Activated CD4-positive, CD25-positive, alpha-beta regulatory T cell treated with anti-CD3 and anti-CD28 coated beads, Interleukin-2, amount 50 U/mL, for 16 hours (primary cell): ENCODE results near the gene CES5A.
"Not testable (repeated sequence)": the region's sequence is repeated elsewhere in the genome, so short reads cannot be mapped to it uniquely, and the experiment has no call there.

Experiments
- DNase-seq: peaks from one replicate; pipeline ENCODE4 v3.0.0-alpha.2; 2020; ENCODE audit warnings: low read depth, low spot score

Gene CES5A

DNA sequence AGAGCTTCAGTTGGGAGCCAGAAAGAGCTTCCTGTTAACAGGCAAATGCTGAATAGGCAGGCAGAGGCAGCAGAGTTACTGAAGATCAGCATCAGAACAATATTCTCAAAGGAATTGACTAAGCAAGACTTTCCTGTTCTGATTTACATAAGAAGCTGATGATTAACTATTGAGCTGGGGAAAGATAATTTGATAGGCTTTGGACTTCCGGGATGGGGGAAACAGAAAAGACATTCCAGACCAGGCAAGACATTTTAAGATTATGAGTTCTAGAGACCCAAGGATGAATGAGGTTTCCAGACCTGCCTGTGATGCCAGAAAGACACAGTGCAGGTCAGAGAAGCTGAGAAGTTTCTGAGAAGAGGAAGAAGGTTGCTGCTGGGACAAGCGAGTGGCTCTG is at the start of gene CES5A:
CES5A (minus strand) TSS at position 101 of the 400 bp plus-strand sequence. CDS start 152 bp downstream, outside the sequence.
- DNase-seq: no peak

- DNase-seq: no peak
Observed at GRCh38 chr16:55922662-55923061, 47.5 kb upstream of the CES5A start.

DNA sequence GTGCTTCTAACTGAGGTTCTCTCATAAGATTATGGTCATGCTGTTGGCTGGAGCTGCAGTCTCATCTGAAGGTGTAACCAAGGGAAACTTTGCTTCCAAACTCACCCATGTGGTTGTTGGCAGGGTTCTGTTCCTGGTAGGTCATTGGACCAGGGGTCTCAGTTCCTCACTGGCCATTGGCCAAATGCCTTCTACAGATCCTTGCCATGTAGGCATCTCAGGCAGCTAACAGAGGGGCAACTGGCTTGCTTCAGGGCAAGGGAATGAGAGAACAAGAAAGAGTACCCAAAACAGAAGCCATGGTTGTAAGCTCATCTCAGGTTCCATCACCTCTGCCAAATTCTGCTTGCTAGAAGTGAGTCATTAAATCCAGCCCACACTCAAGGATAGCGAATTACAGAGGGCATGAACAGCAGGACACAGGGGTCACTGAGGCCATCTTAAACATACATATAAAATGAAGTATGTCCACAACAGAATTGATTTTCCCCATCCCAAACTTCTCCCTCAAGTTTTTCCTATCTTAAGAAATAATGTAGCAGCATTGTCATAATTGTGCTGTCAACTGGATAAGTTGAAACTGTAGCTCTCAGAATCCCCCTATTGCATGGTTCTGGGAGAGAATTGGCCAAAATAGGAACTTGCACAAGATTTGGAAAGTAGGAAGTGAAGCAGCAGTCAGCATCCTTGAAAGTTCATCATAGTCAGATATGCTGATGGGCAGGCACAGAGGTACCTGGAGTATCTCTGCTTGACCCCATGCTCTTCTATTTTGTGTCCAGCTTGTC is 42.4 kb upstream of the CES5A start:
- DNase-seq: no peak

DNA sequence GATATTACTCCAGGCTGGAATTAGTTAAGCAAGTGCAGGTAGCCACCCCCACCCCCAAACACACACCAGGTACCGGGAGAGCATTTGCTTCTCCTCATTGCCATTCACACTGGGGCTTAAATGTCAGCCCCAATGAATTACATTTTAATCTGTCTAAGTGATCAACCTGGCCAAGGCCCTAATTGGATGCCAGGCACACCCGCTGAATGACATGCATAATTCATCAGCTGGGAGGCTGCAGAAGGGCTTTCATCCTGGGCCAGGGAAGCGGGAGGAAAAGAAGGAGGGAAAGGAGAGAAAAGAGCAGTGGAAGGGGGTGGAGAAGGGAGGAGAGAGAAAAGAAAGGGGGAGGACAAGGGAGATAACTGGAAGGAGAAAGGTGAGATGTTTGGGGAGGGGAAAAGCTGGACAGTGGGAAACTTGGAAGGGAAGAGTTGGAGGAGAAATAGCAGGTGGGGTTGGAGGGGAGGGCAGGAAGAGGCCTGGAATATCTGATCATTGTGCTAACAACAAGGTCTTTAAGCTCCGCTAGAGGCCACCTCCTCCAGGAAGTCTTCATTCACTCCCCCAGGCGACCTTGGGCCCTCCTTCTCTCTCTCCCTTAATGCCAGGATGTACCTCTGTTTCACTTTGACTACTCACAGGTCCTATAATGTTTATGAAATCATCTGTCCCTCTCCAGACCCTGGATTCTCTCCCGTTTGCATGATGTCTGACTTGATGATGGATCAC is 40.1 kb upstream of the CES5A start:
- no peak for DNase-seq

DNA sequence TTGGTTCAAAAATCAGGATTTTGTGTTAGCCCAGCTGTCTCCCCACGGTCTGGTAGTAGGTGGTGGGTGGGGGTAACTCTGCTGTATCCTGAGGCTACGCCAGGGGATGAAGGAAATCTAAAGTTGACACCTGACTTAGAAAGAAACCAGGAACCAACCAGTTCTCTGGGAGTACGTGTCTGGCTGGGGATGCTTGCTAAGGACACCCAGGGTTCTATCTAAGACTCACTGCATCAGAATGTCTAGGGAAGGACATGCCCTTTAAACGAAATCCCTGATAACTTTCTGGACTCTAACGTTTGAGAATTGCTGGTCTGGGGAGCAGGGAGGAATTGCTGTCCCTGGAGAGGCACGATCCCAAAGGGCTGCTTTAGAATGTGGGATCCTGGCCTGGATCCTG is 39.2 kb upstream of the CES5A start:
- no peak for DNase-seq

GRCh38 chr16:55913716-55914115 is 38.5 kb upstream of the CES5A start:
- no peak for DNase-seq

- not testable (repeated sequence) for DNase-seq
Observed at GRCh38 chr16:55913121-55913520, 37.9 kb upstream of the CES5A start.

GRCh38 chr16:55912022-55912421 is 36.8 kb upstream of the CES5A start:
- DNase-seq: no peak

GRCh38 chr16:55911616-55912015 is 36.4 kb upstream of the CES5A start:
- DNase-seq: no peak

- DNase-seq: no peak
Observed at GRCh38 chr16:55909876-55910275, 34.7 kb upstream of the CES5A start.

DNA sequence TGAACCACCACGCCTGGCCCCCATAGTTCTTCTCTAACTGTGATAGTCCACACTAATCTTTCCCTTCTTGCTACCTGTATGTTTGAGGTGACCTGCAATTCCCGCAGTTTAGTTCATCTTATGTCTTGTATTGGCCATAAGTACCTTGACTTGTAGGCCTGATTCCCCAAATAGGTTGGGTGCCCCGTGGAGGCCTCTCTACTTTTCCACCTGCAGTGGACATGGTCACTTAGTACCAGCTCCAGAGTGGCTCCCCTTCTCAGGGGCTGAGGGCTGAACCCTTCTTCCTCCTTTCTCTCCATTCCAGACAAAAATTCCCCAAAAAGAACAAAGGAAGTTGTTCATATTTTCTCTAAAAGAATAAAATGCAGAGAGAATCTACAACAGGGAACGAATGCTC is 33.5 kb upstream of the CES5A start:
- no peak for DNase-seq

DNA sequence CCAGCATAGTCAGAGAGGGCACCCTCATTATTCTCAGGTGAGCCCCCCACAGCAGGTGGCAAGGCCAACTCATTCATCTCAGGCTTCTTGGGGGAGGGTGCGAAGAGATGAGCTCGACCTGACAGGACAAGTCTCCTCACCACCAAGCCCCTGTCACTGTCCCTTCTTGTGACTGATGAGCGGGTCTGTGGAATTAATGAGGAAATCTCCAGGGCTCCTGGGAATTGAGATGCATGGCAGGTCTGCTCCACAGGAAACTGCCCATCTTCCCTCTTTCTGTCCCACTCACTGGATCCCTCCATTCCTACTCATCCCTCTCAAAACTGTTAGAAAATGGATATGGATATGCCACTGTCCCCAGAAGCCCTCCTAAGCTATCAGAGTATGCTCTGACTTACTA is 32.5 kb upstream of the CES5A start:
- no peak for DNase-seq

DNA sequence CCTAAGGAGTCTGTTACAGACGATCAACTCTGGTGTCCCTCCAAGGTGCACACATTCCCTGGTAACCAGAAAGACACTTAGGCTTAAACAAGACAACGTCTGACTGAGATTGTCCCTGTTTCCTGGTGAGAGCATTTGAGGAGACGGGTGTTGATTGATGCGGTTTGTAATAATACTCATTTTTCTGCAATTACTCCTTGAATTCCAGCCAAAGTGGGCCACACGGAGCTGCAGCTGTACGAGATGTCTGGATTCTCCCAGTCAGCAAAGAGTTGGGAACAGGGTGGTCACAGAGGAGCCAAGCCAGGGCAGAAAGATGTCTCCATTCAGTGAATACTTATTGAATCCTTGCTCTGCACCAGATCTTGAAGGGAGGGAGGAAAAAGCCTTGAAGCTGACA is 30.9 kb upstream of the CES5A start:
- DNase-seq: no peak

DNA sequence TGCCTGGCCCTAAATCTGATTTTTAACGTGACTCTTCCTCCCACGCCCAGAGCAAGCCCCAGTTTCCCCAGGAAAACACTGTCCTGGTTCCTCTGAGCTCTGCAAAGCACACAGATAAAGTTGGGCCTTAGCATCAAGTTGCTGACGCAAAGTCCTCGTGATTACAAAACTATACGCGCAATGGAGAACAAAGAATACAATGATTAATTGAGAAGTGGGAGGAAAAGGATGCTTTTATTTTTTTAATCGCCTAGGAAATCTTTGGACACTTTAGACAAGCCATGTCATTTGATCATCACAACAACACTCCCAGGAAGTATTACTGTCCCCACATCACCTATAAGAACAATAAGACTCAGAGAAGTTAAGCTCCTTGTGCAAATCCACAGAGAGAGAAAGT is 30.5 kb upstream of the CES5A start:
- no peak for DNase-seq

GRCh38 chr16:55901566-55902217 is 26.5 kb upstream of the CES5A start:
- no peak for DNase-seq

GRCh38 chr16:55900616-55901393 is 25.6 kb upstream of the CES5A start:
- no peak for DNase-seq

- no peak for DNase-seq
Observed at GRCh38 chr16:55899857-55900256, 24.7 kb upstream of the CES5A start.

DNA sequence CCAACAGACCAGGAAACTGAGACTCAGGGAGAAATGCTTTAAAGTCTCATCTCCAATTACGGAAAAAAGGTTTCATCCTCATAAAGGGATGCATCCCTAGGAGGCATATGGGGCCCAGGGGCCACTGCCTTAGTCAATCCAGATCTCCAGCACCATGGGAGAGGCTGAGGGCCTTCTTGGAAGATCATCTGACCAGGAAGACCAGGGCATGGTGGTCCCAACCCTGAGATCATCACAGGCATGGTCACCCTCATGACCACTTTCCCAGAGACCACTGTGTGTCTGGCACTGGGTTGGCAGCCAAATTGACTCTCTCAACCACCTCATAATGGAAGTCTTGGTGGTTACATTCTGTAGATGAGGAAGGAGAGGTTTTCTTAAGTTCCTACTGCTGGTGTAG is 23.4 kb upstream of the CES5A start:
- DNase-seq: no peak

GRCh38 chr16:55892821-55893220 is 17.6 kb upstream of the CES5A start:
- DNase-seq: no peak

DNA sequence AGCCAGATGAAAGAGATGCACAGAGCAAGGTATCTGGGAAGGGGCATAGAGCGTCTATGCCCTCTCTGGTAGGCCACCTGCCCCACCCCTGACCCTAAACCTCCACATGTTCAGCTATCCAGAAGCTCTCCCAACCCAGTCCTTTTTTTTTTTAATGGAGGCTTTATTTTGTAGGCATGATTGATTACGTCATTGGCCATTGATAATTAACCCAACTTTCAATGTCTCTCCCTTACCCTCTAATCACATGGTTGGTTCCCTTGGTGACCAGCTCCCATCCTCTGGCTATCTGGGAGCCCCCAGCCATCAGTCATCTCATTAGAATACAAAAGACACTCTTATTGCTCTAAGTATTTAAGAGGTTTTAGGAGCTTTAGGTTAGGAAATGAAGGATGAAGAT is 14.3 kb upstream of the CES5A start:
- DNase-seq: no peak

DNA sequence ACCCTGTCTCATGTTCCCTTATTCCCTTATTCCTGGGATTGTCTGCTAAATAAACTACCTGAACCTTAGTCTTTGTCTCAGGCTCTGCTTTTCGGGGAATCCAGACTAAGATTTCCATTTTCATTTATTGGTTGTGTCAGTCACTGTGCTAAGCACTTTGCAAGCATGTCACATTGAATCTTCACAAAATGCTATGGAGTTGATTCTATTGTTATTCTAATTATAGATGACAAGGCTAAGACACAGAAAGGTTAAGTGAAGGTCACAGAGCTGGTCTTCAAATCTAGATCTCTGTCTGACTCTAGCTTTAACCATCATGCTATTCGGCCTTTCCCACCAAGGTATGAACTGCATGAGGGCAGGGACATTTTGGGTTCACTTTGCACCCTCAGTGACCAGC is 13.4 kb upstream of the CES5A start:
- DNase-seq: no peak

DNA sequence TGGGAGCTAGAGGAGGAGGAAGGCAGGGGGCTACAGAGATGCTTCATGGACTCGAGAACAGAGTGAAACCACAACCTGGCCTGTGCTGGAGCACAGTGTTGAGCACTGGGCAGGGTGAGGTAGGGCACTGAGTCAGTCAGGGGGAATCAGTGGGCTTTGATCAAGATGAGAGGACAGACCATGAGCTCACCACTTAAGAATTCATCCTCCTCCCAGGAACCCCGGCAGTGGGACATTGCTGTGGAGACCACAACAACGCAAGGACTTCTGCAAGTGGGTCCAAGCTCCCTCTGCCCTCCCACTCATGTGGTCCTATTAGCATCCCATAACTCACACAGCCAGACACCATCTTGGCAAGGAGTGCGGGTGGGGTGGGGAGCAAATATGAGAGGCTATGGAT is 1.7 kb upstream of the CES5A start:
- DNase-seq: no peak
